Osteocyte (in vitro differentiated cells): ENCODE results near the gene EFCAB3. TPM values are rescaled to one million over a fixed set of nuclear protein-coding genes. Genes with fewer than 3 reads are reported as not detected.
"Not testable (repeated sequence)": the region's sequence is repeated elsewhere in the genome, so short reads cannot be mapped to it uniquely, and the experiment has no call there.

Experiments
- DNase-seq: peaks from one replicate; pipeline ENCODE4 v3.0.0; 2021; ENCODE audit warnings: mixed read lengths; ENCODE audit not compliant: unreplicated experiment; ENCODE audit errors: extremely low spot score
- H3K27ac Mint-ChIP-seq: one replicate; pipeline ENCODE4 v1.8.0; 2021; ENCODE audit warnings: mild to moderate bottlenecking, mixed read lengths; ENCODE audit not compliant: unreplicated experiment
- H3K27me3 Mint-ChIP-seq: one replicate; pipeline ENCODE4 v1.8.0; 2021; ENCODE audit warnings: mixed read lengths; ENCODE audit not compliant: unreplicated experiment
- H3K36me3 Mint-ChIP-seq: one replicate; pipeline ENCODE4 v1.8.0; 2021; ENCODE audit warnings: mixed read lengths; ENCODE audit not compliant: unreplicated experiment
- H3K4me1 Mint-ChIP-seq: one replicate; pipeline ENCODE4 v1.8.0; 2021; ENCODE audit warnings: mixed read lengths; ENCODE audit not compliant: unreplicated experiment
- H3K4me3 Mint-ChIP-seq: one replicate; pipeline ENCODE4 v1.8.0; 2021; ENCODE audit warnings: mild to moderate bottlenecking, moderate library complexity, mixed read lengths; ENCODE audit not compliant: unreplicated experiment
- H3K9me3 Mint-ChIP-seq: one replicate; pipeline ENCODE4 v1.8.0; 2021; ENCODE audit warnings: mixed read lengths; ENCODE audit not compliant: unreplicated experiment
- CTCF ChIP-seq: fragments of 200-600 bp; sonication (generic); IDR thresholded peaks from 2 replicates; pipeline ENCODE4 v1.5.0; 2021; ENCODE audit warnings: antibody characterized with exemption, mild to moderate bottlenecking, moderate library complexity
- total RNA-seq: library from RNA; stranded (reverse); gene quantifications from 2 replicates; pipeline ENCODE4 v1.2.1, GENCODE V29; 2021

The EFCAB3 gene
- total RNA-seq, 1 donor from 2014 or later, result not detected

- peak; percentile 45 for TF ChIP-seq CTCF
- peak; percentile 91 for DNase-seq
- Mint-ChIP-seq H3K27ac (peak within 1 kb of the TSS; percentile 84), H3K4me3 (peak within 1 kb of the TSS; percentile 99), H3K4me1 (peaks cover 22% of the 10 kb centered on the region)
- not testable (repeated sequence) for H3K27me3 Mint-ChIP-seq, H3K9me3 Mint-ChIP-seq, H3K36me3 Mint-ChIP-seq
Observed at GRCh38 chr17:62423647-62424461, 43.5 kb downstream of the EFCAB3 start, which contains the start of gene METTL2A. Gene METTL2A (plus strand): TSS chr17:62423897. CDS start chr17:62423903, 6 bp downstream.

- H3K9me3 Mint-ChIP-seq, H3K4me3 Mint-ChIP-seq, DNase-seq: not testable (repeated sequence)
Observed at GRCh38 chr17:62426214-62426613, 45.9 kb downstream of the EFCAB3 start.

GRCh38 chr17:62435251-62435650 is 54.9 kb downstream of the EFCAB3 start:
- peaks cover 21% of the 10 kb centered on the region for H3K36me3 Mint-ChIP-seq
- H3K9me3 Mint-ChIP-seq, H3K4me1 Mint-ChIP-seq, H3K4me3 Mint-ChIP-seq, DNase-seq, H3K27me3 Mint-ChIP-seq, H3K27ac Mint-ChIP-seq: not testable (repeated sequence)

More at GRCh38 chr17:62426214-62426613, 45.9 kb downstream of the EFCAB3 start:
- H3K4me1 Mint-ChIP-seq, result peaks cover 22% of the 10 kb centered on the region
- H3K27me3 Mint-ChIP-seq, H3K36me3 Mint-ChIP-seq, H3K27ac Mint-ChIP-seq: not testable (repeated sequence)

GRCh38 chr17:62441181-62441580 is 60.8 kb downstream of the EFCAB3 start:
- H3K36me3 Mint-ChIP-seq, result peaks cover 28% of the 10 kb centered on the region
- not testable (repeated sequence) for DNase-seq, H3K9me3 Mint-ChIP-seq, H3K27me3 Mint-ChIP-seq, H3K27ac Mint-ChIP-seq, H3K4me1 Mint-ChIP-seq, H3K4me3 Mint-ChIP-seq

- no peak overlapping the region for H3K4me3 Mint-ChIP-seq
- no peaks in the 10 kb centered on the region for H3K4me1 Mint-ChIP-seq
- no peak for DNase-seq
- no peaks in the 10 kb centered on the region for H3K27me3 Mint-ChIP-seq
- no peak overlapping the region for H3K27ac Mint-ChIP-seq
- no peaks in the 10 kb centered on the region for H3K9me3 Mint-ChIP-seq
- peaks cover 28% of the 10 kb centered on the region for H3K36me3 Mint-ChIP-seq
- no peak for TF ChIP-seq CTCF
Observed at GRCh38 chr17:62444063-62444462, 63.7 kb downstream of the EFCAB3 start.

- not testable (repeated sequence) for H3K4me1 Mint-ChIP-seq, H3K9me3 Mint-ChIP-seq, DNase-seq
Observed at GRCh38 chr17:62445791-62446190, 65.4 kb downstream of the EFCAB3 start.

GRCh38 chr17:62452195-62452594 is 71.8 kb downstream of the EFCAB3 start:
- not testable (repeated sequence) for H3K27ac Mint-ChIP-seq, H3K27me3 Mint-ChIP-seq, H3K4me1 Mint-ChIP-seq, H3K4me3 Mint-ChIP-seq, H3K36me3 Mint-ChIP-seq, DNase-seq, H3K9me3 Mint-ChIP-seq

More at GRCh38 chr17:62445791-62446190, 65.4 kb downstream of the EFCAB3 start:
- H3K27ac Mint-ChIP-seq, H3K27me3 Mint-ChIP-seq, H3K4me3 Mint-ChIP-seq: not testable (repeated sequence)
- H3K36me3 Mint-ChIP-seq, result peaks cover 23% of the 10 kb centered on the region

GRCh38 chr17:62453041-62453440 is 72.7 kb downstream of the EFCAB3 start:
- H3K36me3 Mint-ChIP-seq, H3K4me3 Mint-ChIP-seq, DNase-seq, H3K27ac Mint-ChIP-seq, H3K27me3 Mint-ChIP-seq, H3K4me1 Mint-ChIP-seq, H3K9me3 Mint-ChIP-seq: not testable (repeated sequence)

- not testable (repeated sequence) for H3K4me1 Mint-ChIP-seq, H3K36me3 Mint-ChIP-seq, H3K27ac Mint-ChIP-seq, H3K9me3 Mint-ChIP-seq, H3K4me3 Mint-ChIP-seq, DNase-seq, H3K27me3 Mint-ChIP-seq
Observed at GRCh38 chr17:62453656-62454055, 73.3 kb downstream of the EFCAB3 start.

- DNase-seq, H3K4me1 Mint-ChIP-seq, H3K9me3 Mint-ChIP-seq, H3K36me3 Mint-ChIP-seq, H3K27me3 Mint-ChIP-seq, H3K27ac Mint-ChIP-seq, H3K4me3 Mint-ChIP-seq: not testable (repeated sequence)
Observed at GRCh38 chr17:62454111-62454510, 73.8 kb downstream of the EFCAB3 start.
